ENCODE data around the gene PPIL1.

The PPIL1 gene

GRCh38 chr6:36888654-36889481, 14.3 kb upstream of the PPIL1 start:
- no peak for DNase-seq (ENCODE audit: low spot score)

GRCh38 chr6:36888115-36888643, 13.6 kb upstream of the PPIL1 start:
- DNase-seq (ENCODE audit: low spot score) = no peak

GRCh38 chr6:36886950-36887618, 12.5 kb upstream of the PPIL1 start:
- peak; percentile 6 for DNase-seq (ENCODE audit: low spot score)

GRCh38 chr6:36885461-36886401, 11.1 kb upstream of the PPIL1 start, which contains the start of gene C6orf89:
Gene C6orf89, plus strand, starts transcription at chr6:36885952. Its CDS starts 13,493 bp downstream, at chr6:36899445.
- peak; percentile 99 for DNase-seq (ENCODE audit: low spot score)

GRCh38 chr6:36884610-36885009, 10.0 kb upstream of the PPIL1 start:
- no peak for DNase-seq (ENCODE audit: low spot score)

GRCh38 chr6:36875250-36875633, 639 bp upstream of the PPIL1 start:
- DNase-seq (ENCODE audit: low spot score) = no peak

- DNase-seq (ENCODE audit: low spot score) = no peak
Measured at GRCh38 chr6:36873612-36874442, 776 bp downstream of the PPIL1 start.

GRCh38 chr6:36873115-36873514, 1.5 kb downstream of the PPIL1 start:
- DNase-seq (ENCODE audit: low spot score) = no peak

- DNase-seq (ENCODE audit: low spot score) = no peak
Measured at GRCh38 chr6:36871686-36872085, 2.9 kb downstream of the PPIL1 start.

GRCh38 chr6:36867471-36868224, 7.0 kb downstream of the PPIL1 start:
- no peak for DNase-seq (ENCODE audit: low spot score)

GRCh38 chr6:36865835-36866234, 8.8 kb downstream of the PPIL1 start:
- no peak for DNase-seq (ENCODE audit: low spot score)

- no peak for DNase-seq (ENCODE audit: low spot score)
Measured at GRCh38 chr6:36863670-36864540, 10.7 kb downstream of the PPIL1 start.

- DNase-seq (ENCODE audit: low spot score) = no peak
Measured at GRCh38 chr6:36862848-36863382, 11.7 kb downstream of the PPIL1 start.

GRCh38 chr6:36862164-36862847, 12.3 kb downstream of the PPIL1 start:
- DNase-seq (ENCODE audit: low spot score) = no peak

GRCh38 chr6:36860126-36860525, 14.5 kb downstream of the PPIL1 start:
- no peak for DNase-seq (ENCODE audit: low spot score)

- DNase-seq (ENCODE audit: low spot score) = no peak
Measured at GRCh38 chr6:36858407-36858981, 16.1 kb downstream of the PPIL1 start.

- DNase-seq (ENCODE audit: low spot score) = no peak
Measured at GRCh38 chr6:36857325-36857724, 17.3 kb downstream of the PPIL1 start.

- no peak for DNase-seq (ENCODE audit: low spot score)
Measured at GRCh38 chr6:36856277-36856676, 18.3 kb downstream of the PPIL1 start.

Data from pons (tissue), 1 donor.